Hepatocyte (in vitro differentiated cells): ENCODE measurements around the gene AFAP1L2. TPM values are rescaled to one million over a fixed set of nuclear protein-coding genes. Genes with fewer than 3 reads are reported as not detected.

ENCODE experiments used
- DNase-seq: peaks from one replicate; pipeline ENCODE4 v3.0.0-alpha.2; 2016; ENCODE audit warnings: low spot score
- H2AFZ ChIP-seq: fragments of 200-600 bp; sonication (generic); 2 replicates; pipeline ENCODE4 v1.6.0; 2016; ENCODE audit warnings: antibody characterized with exemption, mild to moderate bottlenecking
- H3K27ac ChIP-seq: fragments of 200-600 bp; sonication (generic); 2 replicates; pipeline ENCODE4 v1.5.1; 2016; ENCODE audit warnings: mild to moderate bottlenecking
- H3K27me3 ChIP-seq: fragments of 200-600 bp; sonication (generic); 2 replicates; pipeline ENCODE4 v1.6.1; 2016
- H3K36me3 ChIP-seq: fragments of 200-600 bp; sonication (generic); replicated peaks from 2 replicates; pipeline ENCODE4 v1.5.1; 2016; ENCODE audit warnings: low read depth; ENCODE audit not compliant: insufficient read depth
- H3K4me1 ChIP-seq: fragments of 200-600 bp; sonication (generic); 2 replicates; pipeline ENCODE4 v1.5.1; 2016; ENCODE audit warnings: mild to moderate bottlenecking, moderate library complexity; ENCODE audit not compliant: insufficient read depth
- H3K4me2 ChIP-seq: fragments of 200-600 bp; sonication (generic); 2 replicates; pipeline ENCODE4 v1.6.0; 2016
- H3K4me3 ChIP-seq: fragments of 200-600 bp; sonication (generic); 2 replicates; pipeline ENCODE4 v1.5.1; 2016; ENCODE audit warnings: mild to moderate bottlenecking
- H3K79me2 ChIP-seq: fragments of 200-600 bp; sonication (generic); 2 replicates; pipeline ENCODE4 v1.6.0; 2017; ENCODE audit warnings: mild to moderate bottlenecking
- H3K9me2 ChIP-seq: fragments of 200-600 bp; sonication (generic); replicated peaks from 2 replicates; pipeline ENCODE4 v1.6.0; 2017; ENCODE audit warnings: mild to moderate bottlenecking; ENCODE audit not compliant: insufficient read depth
- H3K9me3 ChIP-seq: fragments of 200-600 bp; sonication (generic); 2 replicates; pipeline ENCODE4 v1.5.1; 2016; ENCODE audit warnings: low read depth, mild to moderate bottlenecking
- H4K20me1 ChIP-seq: fragments of 200-600 bp; sonication (generic); 2 replicates; pipeline ENCODE4 v1.6.0; 2016; ENCODE audit warnings: mild to moderate bottlenecking; ENCODE audit not compliant: insufficient read depth, poor library complexity, severe bottlenecking
- CTCF ChIP-seq: fragments of 200-600 bp; sonication (generic); IDR thresholded peaks from 2 replicates; pipeline ENCODE4 v1.5.1; 2016; ENCODE audit warnings: antibody characterized with exemption, mild to moderate bottlenecking; ENCODE audit not compliant: poor library complexity
- EZH2 ChIP-seq: fragments of 200-600 bp; sonication (generic); IDR thresholded peaks from 2 replicates; pipeline ENCODE4 v1.6.1; 2016; ENCODE audit warnings: antibody characterized with exemption, mild to moderate bottlenecking, borderline replicate concordance
- EZH2phosphoT487 ChIP-seq: fragments of 200-600 bp; sonication (generic); IDR thresholded peaks from one replicate; pipeline ENCODE4 v1.6.1; 2018; ENCODE audit warnings: antibody characterized with exemption, mild to moderate bottlenecking, low read depth, moderate library complexity; ENCODE audit not compliant: unreplicated experiment, severe bottlenecking
- WGBS: methylation state at CpG from one replicate; pipeline ENCODE4 v1.1.6; 2016; ENCODE audit warnings: low lambda C conversion rate; ENCODE audit errors: missing lambda C conversion rate; 5-methylcytosine and 5-hydroxymethylcytosine counted together
- polyA plus RNA-seq: library from polyadenylated mRNA; unstranded; fragments of >200 nt; fragmentation: Nextera tagmentation; extraction: Ambion mirVana; gene quantifications from 2 replicates; pipeline ENCODE4 v1.2.1, GENCODE V29; 2016
- total RNA-seq: library from RNA; depleted of rRNA; stranded (reverse); fragments of >200 nt; gene quantifications from 2 replicates; pipeline ENCODE4 v1.2.3, GENCODE V29; 2014

The AFAP1L2 gene
- total and polyA plus RNA-seq, 2 experiments from 2014 or later, result 6.1 to 9.6 TPM

DNA sequence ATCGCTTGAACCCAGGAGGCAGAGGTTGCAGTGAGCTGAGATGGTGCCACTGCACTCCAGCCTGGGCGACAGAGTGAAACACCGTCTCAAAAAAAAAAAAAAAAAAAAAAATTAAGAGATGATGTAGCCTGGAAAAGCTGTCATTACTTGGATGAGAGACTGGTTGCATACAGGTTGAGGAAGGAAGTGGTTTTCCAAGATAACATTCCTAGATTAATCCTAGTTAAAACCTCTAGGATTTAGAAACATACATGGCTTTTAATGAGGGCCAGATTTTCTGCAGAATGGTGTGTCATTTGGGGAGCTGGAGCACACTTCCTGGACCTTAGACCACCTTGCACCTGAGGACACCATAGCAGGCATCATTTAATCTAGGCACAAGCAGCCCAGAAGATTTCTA is 147.5 kb downstream of the AFAP1L2 start:
- 63% methylated on average over 3 of the region's 3 CpGs for WGBS
- H3K79me2 ChIP-seq, result no peaks in the 10 kb centered on the region
- H3K27me3 ChIP-seq, result no peaks in the 10 kb centered on the region
- no peak overlapping the region for H2AFZ ChIP-seq
- peaks cover 9% of the 10 kb centered on the region for H3K4me1 ChIP-seq
- H3K36me3 ChIP-seq, result no peaks in the 10 kb centered on the region
- H3K9me2 ChIP-seq, result no peaks in the 10 kb centered on the region
- no peak for DNase-seq
- no peak overlapping the region for H3K4me2 ChIP-seq
- TF ChIP-seq EZH2phosphoT487, result no peak
- TF ChIP-seq CTCF, result no peak
- TF ChIP-seq EZH2, result no peak
- no peak overlapping the region for H3K4me3 ChIP-seq
- no peaks in the 10 kb centered on the region for H3K9me3 ChIP-seq
- no peaks in the 10 kb centered on the region for H4K20me1 ChIP-seq
- no peak overlapping the region for H3K27ac ChIP-seq

- H2AFZ ChIP-seq, result no peak overlapping the region
- 79% methylated on average over 12 of the region's 12 CpGs for WGBS
- no peak overlapping the region for H3K27ac ChIP-seq
- TF ChIP-seq EZH2, result no peak
- TF ChIP-seq CTCF, result no peak
- no peak for TF ChIP-seq EZH2phosphoT487
- DNase-seq, result no peak
- H3K36me3 ChIP-seq, result no peaks in the 10 kb centered on the region
- H3K27me3 ChIP-seq, result no peaks in the 10 kb centered on the region
- H3K4me3 ChIP-seq, result no peak overlapping the region
- no peaks in the 10 kb centered on the region for H3K9me2 ChIP-seq
- no peaks in the 10 kb centered on the region for H4K20me1 ChIP-seq
- H3K9me3 ChIP-seq, result no peaks in the 10 kb centered on the region
- no peaks in the 10 kb centered on the region for H3K79me2 ChIP-seq
- peaks cover 9% of the 10 kb centered on the region for H3K4me1 ChIP-seq
- H3K4me2 ChIP-seq, result no peak overlapping the region
These were observed 148.1 kb downstream of the AFAP1L2 start for GRCh38 chr10:114256008-114256765.

DNA sequence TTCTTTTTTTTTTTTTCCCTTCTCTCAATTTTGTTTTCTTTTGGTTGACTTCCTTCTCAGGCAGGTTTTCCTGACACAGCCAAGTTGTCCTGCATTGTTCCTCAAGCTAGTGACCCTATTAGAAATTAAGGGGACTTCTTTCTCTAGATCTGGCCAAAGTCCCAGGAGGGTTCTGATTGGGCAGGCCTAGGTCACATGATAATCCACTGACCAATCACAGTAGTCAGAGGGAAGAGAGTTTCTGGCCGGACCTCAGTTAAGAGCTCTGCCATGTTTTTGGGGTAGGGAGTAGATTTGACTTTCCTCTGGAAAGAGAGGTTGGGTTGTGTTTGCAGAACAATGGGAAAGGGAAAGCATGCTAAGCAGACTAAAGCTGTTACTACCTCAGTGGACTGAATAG is 149.1 kb downstream of the AFAP1L2 start:
- Histone ChIP-seq H3K36me3 (no peaks in the 10 kb centered on the region), H3K4me3 (no peak overlapping the region), H2AFZ (no peak overlapping the region), H3K9me2 (no peaks in the 10 kb centered on the region), H3K4me2 (no peak overlapping the region), H3K27me3 (no peaks in the 10 kb centered on the region), H4K20me1 (no peaks in the 10 kb centered on the region), H3K4me1 (peaks cover 9% of the 10 kb centered on the region), H3K79me2 (no peaks in the 10 kb centered on the region), H3K27ac (no peak overlapping the region), H3K9me3 (no peaks in the 10 kb centered on the region)
- TF ChIP-seq CTCF, result no peak
- no peak for TF ChIP-seq EZH2phosphoT487
- TF ChIP-seq EZH2, result no peak
- WGBS, result 92% methylated on average over 1 of the region's 1 CpG
- DNase-seq, result no peak
